Kidney capillary endothelial cell (primary cell): ENCODE data around the gene WASHC2C.
"Not testable (repeated sequence)": the region's sequence is repeated elsewhere in the genome, so short reads cannot be mapped to it uniquely, and the experiment has no call there.

Source experiments
- DNase-seq: peaks from one replicate; pipeline ENCODE4 v3.0.0-alpha.2; 2018; ENCODE audit warnings: low spot score

WASHC2C gene

DNA sequence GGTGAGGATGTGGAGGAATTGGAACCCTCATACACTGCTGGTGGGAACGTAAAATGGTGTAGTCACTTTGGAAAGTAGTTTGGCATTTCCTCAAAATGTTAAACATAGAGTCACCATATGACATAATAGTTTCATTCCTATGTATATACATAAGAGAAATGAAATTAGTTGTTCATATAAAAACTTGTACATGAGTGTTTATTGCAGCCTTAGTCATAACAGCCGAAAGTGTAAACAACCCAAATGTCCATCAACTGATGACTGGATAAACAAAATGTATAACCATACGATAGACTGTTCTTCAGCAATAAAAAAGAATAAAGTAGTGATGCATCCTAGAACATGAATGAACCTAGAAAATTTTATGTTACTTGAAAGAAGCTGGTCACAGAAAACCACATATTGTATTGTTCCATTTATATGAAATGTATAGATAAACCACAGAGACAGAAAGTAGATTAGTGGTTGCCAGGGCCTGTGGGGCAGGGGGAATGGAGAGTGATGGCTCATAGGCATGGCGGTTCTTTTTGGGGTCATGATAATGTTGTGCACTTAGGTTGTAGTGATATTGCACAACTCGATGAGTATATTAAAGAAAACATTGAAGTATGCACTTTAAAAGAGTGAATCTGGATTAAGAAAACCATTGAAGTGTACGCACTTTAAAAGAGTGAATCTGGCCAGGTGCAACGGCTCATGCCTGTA lies 44.8 kb downstream of the WASHC2C start:
- not testable (repeated sequence) for DNase-seq

DNA sequence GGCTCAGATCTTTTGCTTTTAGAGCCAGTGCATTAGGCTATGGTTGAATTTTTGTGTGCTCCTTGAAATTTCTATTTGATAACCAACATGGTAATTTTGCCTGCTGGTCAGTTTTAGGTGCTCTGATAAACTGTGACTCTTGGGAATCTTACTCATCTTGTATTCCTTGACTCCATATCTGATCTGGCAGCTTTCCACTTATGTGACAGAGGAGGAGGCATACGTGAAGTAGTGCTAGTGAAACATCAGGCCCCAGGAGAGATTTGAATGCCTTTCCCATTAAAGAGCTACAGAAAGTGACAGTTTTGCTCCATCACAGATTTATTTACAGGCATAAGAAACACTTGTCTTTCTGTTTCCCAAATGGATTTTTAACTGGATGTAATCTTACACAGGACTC lies 59.2 kb downstream of the WASHC2C start:
- DNase-seq = not testable (repeated sequence)

DNA sequence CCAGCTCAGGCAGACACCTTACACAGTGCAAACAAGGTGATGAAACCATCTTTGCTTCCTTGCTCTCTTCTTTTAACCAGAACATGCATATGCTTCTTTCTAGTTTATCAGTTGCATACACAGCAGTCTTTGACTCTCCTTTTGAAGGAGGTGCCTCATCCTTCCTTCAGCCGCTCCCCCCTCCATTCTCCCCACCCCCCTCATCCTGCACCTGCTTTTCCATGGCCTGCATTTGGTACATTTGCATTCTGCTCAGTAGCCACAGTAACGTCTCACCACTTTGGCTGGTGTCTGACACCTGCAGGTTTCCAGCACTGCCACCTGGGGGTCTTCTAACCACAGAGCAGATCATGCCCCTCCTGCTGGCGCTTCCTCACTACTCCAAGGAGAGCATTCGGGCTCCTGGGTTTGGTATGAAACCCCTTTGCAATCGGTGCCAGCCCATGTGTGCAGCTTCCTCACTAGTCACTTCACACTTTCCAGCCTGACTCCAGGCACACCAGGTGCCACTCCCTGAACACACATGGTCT lies 60.2 kb downstream of the WASHC2C start:
- DNase-seq = not testable (repeated sequence)

DNA sequence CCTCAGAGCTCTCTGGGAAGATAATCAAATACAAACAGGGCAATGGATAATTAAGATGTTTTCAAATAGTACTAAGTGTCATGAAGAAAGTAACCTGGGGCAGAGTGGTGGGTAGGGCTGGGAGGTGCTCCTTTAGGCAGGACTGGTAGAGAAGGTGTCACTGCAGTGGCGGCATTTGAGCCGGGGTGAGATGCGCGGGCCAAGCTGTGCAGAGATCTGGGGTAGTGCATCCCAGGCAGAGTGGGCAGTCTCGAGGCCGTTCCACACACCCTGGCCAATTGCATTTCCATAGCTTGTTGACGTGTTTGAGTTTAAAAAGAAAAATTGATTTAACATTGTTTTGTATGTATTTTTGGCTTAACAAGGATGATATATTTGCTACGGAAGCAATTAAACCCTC lies 62.9 kb downstream of the WASHC2C start:
- DNase-seq = not testable (repeated sequence)

GRCh38 chr10:45790694-45791426 lies 63.8 kb downstream of the WASHC2C start:
- DNase-seq = not testable (repeated sequence)

- not testable (repeated sequence) for DNase-seq
Observed at GRCh38 chr10:45794761-45795160, 67.7 kb downstream of the WASHC2C start.

GRCh38 chr10:45803060-45804010 lies 76.3 kb downstream of the WASHC2C start:
- DNase-seq = not testable (repeated sequence)

- not testable (repeated sequence) for DNase-seq
Observed at GRCh38 chr10:45804996-45805395, 77.9 kb downstream of the WASHC2C start.

GRCh38 chr10:45809837-45810236 lies 82.8 kb downstream of the WASHC2C start:
- DNase-seq = no peak

DNA sequence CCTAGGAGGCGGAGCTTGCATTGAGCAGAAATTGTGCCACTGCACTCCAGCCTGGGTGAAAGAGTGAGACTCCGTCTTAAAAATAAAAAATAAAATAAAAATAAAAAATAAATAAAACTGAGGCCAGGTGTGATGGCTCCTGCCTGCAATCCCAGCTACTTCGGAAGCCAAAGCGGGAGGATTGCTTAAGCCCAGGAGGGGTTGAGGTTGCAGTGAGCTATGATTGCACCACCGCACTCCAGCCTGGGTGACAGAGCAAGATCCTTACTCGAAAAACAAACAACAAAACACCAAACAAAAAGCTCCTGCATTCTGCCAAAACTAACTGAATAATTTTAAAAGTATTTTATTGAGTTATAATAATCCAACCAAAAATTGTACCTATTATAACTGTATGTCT lies 84.0 kb downstream of the WASHC2C start:
- DNase-seq = no peak

DNA sequence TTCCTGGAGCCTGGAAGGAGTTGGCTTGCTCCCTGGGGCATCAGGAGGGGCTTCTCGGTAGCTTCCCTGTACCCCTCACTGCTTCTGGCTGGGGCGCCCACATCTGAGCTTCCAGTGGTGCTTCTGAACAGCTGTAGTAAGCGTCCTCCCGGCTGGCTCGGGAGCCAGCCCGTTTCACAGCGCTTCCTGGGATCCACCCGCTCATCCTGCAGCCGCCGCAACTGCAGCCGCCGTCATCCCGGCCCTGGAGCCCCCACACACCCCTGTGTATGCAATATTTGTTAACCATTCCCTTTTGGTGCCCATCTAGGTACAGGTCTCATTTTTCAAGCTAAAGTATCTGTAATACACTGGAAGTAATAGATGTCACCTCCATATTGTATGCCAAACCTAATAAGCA lies 85.9 kb downstream of the WASHC2C start:
- DNase-seq = not testable (repeated sequence)

DNA sequence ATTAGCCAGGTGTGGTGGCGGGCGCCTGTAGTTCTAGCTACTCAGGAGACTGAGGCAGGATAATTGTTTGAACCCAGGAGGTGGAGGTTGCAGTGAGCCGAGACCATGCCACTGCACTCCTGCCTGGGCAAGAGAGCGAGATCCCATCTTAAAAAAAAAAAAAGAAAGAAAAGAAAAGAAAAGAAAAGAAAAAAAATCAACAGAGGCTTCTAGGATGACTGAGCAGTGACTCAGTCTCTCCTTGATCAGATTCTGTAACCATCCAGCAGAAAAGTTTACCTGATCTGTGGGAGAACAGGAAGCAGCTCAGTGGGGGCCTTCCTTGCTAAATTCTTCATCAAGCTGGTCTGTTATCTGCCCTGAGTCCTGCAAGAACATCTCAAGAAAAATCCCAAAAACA lies 87.1 kb downstream of the WASHC2C start:
- DNase-seq = not testable (repeated sequence)

- DNase-seq = no peak
Observed at GRCh38 chr10:45817130-45817859, 90.2 kb downstream of the WASHC2C start.

DNA sequence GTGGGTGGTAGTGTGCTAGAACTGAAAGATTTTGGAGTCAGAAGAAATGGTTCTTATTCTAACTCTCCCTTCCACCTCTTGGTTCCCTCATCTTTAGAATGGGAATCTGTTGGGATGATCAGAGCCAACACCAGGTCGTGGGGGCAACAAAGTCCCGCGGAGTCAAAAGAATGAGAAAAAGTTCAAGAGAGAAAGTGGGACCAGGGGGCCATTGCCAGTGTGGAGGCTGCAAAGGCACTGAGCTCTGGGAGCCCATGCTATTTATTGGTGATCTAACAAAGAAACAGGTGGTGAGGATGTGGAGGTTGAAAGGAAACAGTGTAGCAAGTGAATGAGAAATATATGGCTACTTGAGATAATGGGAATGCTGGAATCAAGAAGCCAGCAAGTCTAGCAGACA lies 90.8 kb downstream of the WASHC2C start:
- no peak for DNase-seq

GRCh38 chr10:45819552-45819951 lies 92.5 kb downstream of the WASHC2C start:
- no peak for DNase-seq

GRCh38 chr10:45820107-45820830 lies 93.2 kb downstream of the WASHC2C start:
- DNase-seq = not testable (repeated sequence)

DNA sequence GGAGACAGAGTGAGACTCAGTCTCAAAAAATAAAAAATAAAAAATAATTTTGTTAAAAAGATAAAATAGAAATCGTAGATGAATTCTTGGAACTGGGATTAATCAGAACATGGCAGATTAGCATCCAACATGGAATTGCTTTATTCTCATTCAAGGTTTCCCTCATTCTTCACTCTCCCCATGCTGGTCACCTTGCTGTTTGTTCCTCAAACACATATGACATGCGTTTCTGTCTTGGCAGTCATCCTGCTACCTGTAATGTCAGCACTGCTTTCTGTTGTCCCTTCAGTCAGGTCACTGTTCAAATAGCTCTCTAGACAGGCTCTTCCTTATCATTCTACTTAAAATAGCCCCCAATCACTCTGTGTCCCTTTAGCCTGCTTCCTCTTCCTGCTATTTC lies 95.9 kb downstream of the WASHC2C start:
- DNase-seq = not testable (repeated sequence)
